GM23248 (cell line): ENCODE measurements around the gene SNRPB. TPM values are rescaled to one million over a fixed set of nuclear protein-coding genes. Genes with fewer than 3 reads are reported as not detected.

Source experiments
- DNase-seq: peaks from one replicate; pipeline ENCODE4 v3.0.0-alpha.2; 2015
- H2AFZ ChIP-seq: fragments of 200-600 bp; sonication (generic); 2 replicates; pipeline ENCODE4 v1.6.1; 2016; ENCODE audit warnings: antibody characterized with exemption
- H3F3A ChIP-seq: fragments of 200-600 bp; sonication (generic); 2 replicates; pipeline ENCODE4 v1.6.1; 2016; ENCODE audit warnings: mild to moderate bottlenecking, antibody characterized with exemption, mixed run types; ENCODE audit not compliant: insufficient read depth
- H3K27ac ChIP-seq: fragments of 200-600 bp; sonication (generic); 2 replicates; pipeline ENCODE4 v1.5.1; 2016; ENCODE audit warnings: mild to moderate bottlenecking
- H3K27me3 ChIP-seq: fragments of 200-600 bp; sonication (generic); replicated peaks from 2 replicates; pipeline ENCODE4 v1.6.1; 2016; ENCODE audit warnings: mild to moderate bottlenecking; ENCODE audit not compliant: insufficient read depth
- H3K36me3 ChIP-seq: fragments of 200-600 bp; sonication (generic); 2 replicates; pipeline ENCODE4 v1.6.1; 2016; ENCODE audit warnings: low read depth, mild to moderate bottlenecking
- H3K4me1 ChIP-seq: fragments of 200-600 bp; sonication (generic); 2 replicates; pipeline ENCODE4 v1.6.1; 2016; ENCODE audit warnings: mild to moderate bottlenecking; ENCODE audit not compliant: insufficient read depth
- H3K4me2 ChIP-seq: fragments of 200-600 bp; sonication (generic); one replicate; pipeline ENCODE4 v1.6.1; 2016; ENCODE audit warnings: mild to moderate bottlenecking; ENCODE audit not compliant: unreplicated experiment
- H3K4me3 ChIP-seq: fragments of 200-600 bp; sonication (generic); 2 replicates; pipeline ENCODE4 v1.5.1; 2016; ENCODE audit warnings: mild to moderate bottlenecking
- H3K79me2 ChIP-seq: fragments of 200-600 bp; sonication (generic); 2 replicates; pipeline ENCODE4 v1.6.1; 2016; ENCODE audit warnings: mild to moderate bottlenecking; ENCODE audit not compliant: insufficient read depth
- H3K9ac ChIP-seq: fragments of 200-600 bp; sonication (generic); 2 replicates; pipeline ENCODE4 v1.6.1; 2016; ENCODE audit warnings: mild to moderate bottlenecking
- H3K9me2 ChIP-seq: fragments of 200-600 bp; sonication (generic); 2 replicates; pipeline ENCODE4 v1.6.1; 2016; ENCODE audit warnings: mixed run types, mild to moderate bottlenecking, moderate library complexity; ENCODE audit not compliant: insufficient read depth
- H3K9me3 ChIP-seq: fragments of 200-600 bp; sonication (generic); one replicate; pipeline ENCODE4 v1.6.1; 2017; ENCODE audit warnings: low read depth
- H4K20me1 ChIP-seq: fragments of 200-600 bp; sonication (generic); 2 replicates; pipeline ENCODE4 v1.6.0; 2016; ENCODE audit not compliant: insufficient read depth
- EZH2 ChIP-seq: fragments of 200-600 bp; sonication (generic); IDR thresholded peaks from 2 replicates; pipeline ENCODE4 v1.6.1; 2018; ENCODE audit warnings: antibody characterized with exemption, mild to moderate bottlenecking; ENCODE audit not compliant: insufficient read depth, poor library complexity, severe bottlenecking
- EZH2phosphoT487 ChIP-seq: fragments of 200-600 bp; sonication (generic); IDR thresholded peaks from 2 replicates; pipeline ENCODE4 v1.6.1; 2018; ENCODE audit warnings: antibody characterized with exemption, moderate library complexity, mild to moderate bottlenecking, low read depth; ENCODE audit not compliant: insufficient read depth
- WGBS, 2 experiments: methylation state at CpG; one replicate each; pipeline ENCODE4 v1.1.6; 2015 to 2017; ENCODE audit warnings: low lambda C conversion rate in 2 of 2, low coverage in 1 of 2; ENCODE audit errors: missing lambda C conversion rate in 2 of 2; 5-methylcytosine and 5-hydroxymethylcytosine counted together
- in situ Hi-C: fragments of 300-500 bp; cut with MboI; formaldehyde crosslinking; loops from 2 replicates; pipeline ENCODE4 v1.15.0; 2020
- polyA plus RNA-seq: library from polyadenylated mRNA; unstranded; fragments of >200 nt; fragmentation: Nextera tagmentation; extraction: Ambion mirVana; gene quantifications from 2 replicates; pipeline ENCODE4 v1.2.1, GENCODE V29; 2016
- total RNA-seq: library from RNA; depleted of rRNA; stranded (reverse); fragments of >200 nt; shearing (Covaris generic); gene quantifications from 2 replicates; pipeline ENCODE4 v1.2.3, GENCODE V29; 2014

SNRPB gene
- total and polyA plus RNA-seq, 2 experiments from 2014 or later, result 221 to 280 TPM

DNA sequence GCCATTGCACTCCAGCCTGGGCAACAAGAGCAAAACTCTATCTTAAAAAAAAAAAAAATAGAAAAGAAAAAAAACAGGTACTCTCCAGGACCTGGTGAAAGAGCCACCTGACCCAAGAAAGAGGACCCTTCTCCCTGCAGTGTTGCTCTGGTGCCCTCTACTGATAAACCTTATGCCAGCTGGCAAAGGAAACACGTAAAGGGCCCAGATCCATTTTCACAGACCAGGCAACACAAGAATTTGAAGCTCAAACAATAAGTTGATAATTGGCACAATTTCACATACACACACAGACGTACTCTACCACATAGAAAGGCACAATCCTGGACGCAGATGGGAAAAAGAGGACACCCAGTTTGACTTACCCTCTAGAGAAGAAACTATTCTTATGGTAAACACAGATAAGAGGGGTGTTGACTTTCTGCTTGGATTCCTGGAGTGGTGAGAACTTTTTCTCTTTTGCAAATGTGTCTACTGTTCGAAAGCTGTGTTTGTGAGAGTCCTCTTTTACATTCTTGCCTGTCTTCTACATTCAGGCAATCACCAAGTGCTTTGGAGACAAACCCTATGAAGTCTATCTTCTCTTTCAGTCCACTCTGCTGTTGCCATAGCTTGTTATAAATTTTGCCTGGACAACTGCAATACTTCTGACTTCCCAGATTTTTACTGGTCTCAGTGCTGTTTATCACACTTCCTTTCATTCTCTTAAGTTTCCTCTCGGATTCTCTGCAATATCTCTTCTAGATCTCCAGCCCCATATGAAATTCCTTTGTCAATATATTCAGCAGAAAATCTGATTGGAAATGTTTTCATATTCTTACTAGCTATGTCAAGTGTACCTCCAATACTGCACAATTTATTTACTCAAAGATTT, 6.4 kb upstream of the SNRPB start:
- Histone ChIP-seq H3K27ac (no peak overlapping the region), H3K9ac (no peak overlapping the region), H3F3A (peaks cover 26% of the 10 kb centered on the region), H3K4me1 (peaks cover 16% of the 10 kb centered on the region), H3K9me3 (no peaks in the 10 kb centered on the region), H3K9me2 (no peaks in the 10 kb centered on the region), H3K4me2 (no peak overlapping the region), H2AFZ (no peak overlapping the region), H4K20me1 (no peaks in the 10 kb centered on the region), H3K4me3 (no peak overlapping the region), H3K27me3 (no peaks in the 10 kb centered on the region), H3K79me2 (no peaks in the 10 kb centered on the region), H3K36me3 (peaks cover 3% of the 10 kb centered on the region; the same call in 1 of the 2 replicates)
- no peak for DNase-seq
- 95 to 96% methylated on average over 5 of the region's 5 CpGs for WGBS, 2 experiments
- in situ Hi-C loops, result no loop called here
- no peak for TF ChIP-seq EZH2phosphoT487
- no peak for TF ChIP-seq EZH2

GRCh38 chr20:2475850-2476741, 5.5 kb upstream of the SNRPB start:
- Histone ChIP-seq H3K4me2 (no peak overlapping the region), H3K4me3 (no peak overlapping the region), H3K4me1 (peaks cover 19% of the 10 kb centered on the region), H3K27ac (no peak overlapping the region), H3K9ac (no peak overlapping the region), H2AFZ (no peak overlapping the region), H4K20me1 (no peaks in the 10 kb centered on the region), H3F3A (peaks cover 32% of the 10 kb centered on the region), H3K9me3 (no peaks in the 10 kb centered on the region), H3K79me2 (no peaks in the 10 kb centered on the region), H3K9me2 (no peaks in the 10 kb centered on the region), H3K27me3 (no peaks in the 10 kb centered on the region), H3K36me3 (peaks cover 3% of the 10 kb centered on the region; the same call in 1 of the 2 replicates)
- DNase-seq, result no peak
- in situ Hi-C loops, result no loop called here
- TF ChIP-seq EZH2 (no peak), EZH2phosphoT487 (no peak)
- WGBS, 2 experiments, result 98 to 100% methylated on average over 9 of the region's 9 CpGs

DNA sequence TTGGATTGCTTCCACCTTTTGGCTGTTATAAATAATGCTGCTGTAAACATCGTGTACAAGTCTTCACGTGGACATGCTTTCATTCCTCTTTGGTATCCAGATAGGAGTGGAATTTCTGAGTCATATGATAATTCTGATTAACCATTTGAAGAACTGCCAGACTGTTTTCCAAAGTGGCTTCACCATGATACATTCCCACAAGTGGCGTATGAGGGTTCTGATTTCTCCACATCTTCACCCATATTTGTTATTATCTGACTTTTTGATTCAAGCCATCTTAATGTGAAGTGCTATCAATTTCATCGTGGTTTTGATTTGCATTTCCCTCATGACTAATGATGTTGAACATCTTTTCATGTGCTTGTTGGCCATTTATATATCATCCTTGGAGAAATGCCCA, 2.9 kb upstream of the SNRPB start:
- Histone ChIP-seq H3K4me2 (peak overlapping the region; percentile 19), H3K4me3 (no peak overlapping the region), H3K9me3 (no peaks in the 10 kb centered on the region), H3K27ac (peak overlapping the region; percentile 55), H3K9ac (no peak overlapping the region), H3K27me3 (no peaks in the 10 kb centered on the region), H3K4me1 (peaks cover 26% of the 10 kb centered on the region), H3F3A (peaks cover 46% of the 10 kb centered on the region), H3K79me2 (peaks cover 21% of the 10 kb centered on the region), H2AFZ (no peak overlapping the region; the same call in 1 of the 2 replicates), H3K36me3 (no peaks in the 10 kb centered on the region), H4K20me1 (peaks cover 3% of the 10 kb centered on the region; the same call in 1 of the 2 replicates), H3K9me2 (no peaks in the 10 kb centered on the region)
- TF ChIP-seq EZH2phosphoT487, result no peak
- TF ChIP-seq EZH2, result no peak
- in situ Hi-C loops, result no loop called here
- 10 to 12% methylated on average over 4 of the region's 4 CpGs for WGBS, 2 experiments
- peak; percentile 87 for DNase-seq

- 0 to 1% methylated on average over 19 of the region's 19 CpGs for WGBS, 2 experiments
- H3K4me2 ChIP-seq, result peak overlapping the region; percentile 80
Measured at GRCh38 chr20:2469991-2470422, 582 bp downstream of the SNRPB start.

More at GRCh38 chr20:2469991-2470422, 582 bp downstream of the SNRPB start:
- no peaks in the 10 kb centered on the region for H3K9me2 ChIP-seq
- peaks cover 30% of the 10 kb centered on the region for H3K36me3 ChIP-seq
- peak overlapping the region; percentile 87 for H3K27ac ChIP-seq
- in situ Hi-C loops, result loop anchor here (10.0 kb wide), 1 partner anchor 265 kb away; no protein-coding TSS in a partner anchor
- peaks cover 22% of the 10 kb centered on the region; the same call in 1 of the 2 replicates for H4K20me1 ChIP-seq
- peaks cover 56% of the 10 kb centered on the region for H3K79me2 ChIP-seq
- H2AFZ ChIP-seq, result peak overlapping the region; percentile 70
- TF ChIP-seq EZH2phosphoT487 (no peak), EZH2 (no peak)
- peak overlapping the region; percentile 97 for H3K9ac ChIP-seq
- peak; percentile 76 for DNase-seq
- peak overlapping the region; percentile 89 for H3K4me3 ChIP-seq
- H3F3A ChIP-seq, result peaks cover 62% of the 10 kb centered on the region
- no peaks in the 10 kb centered on the region for H3K9me3 ChIP-seq
- H3K27me3 ChIP-seq, result no peaks in the 10 kb centered on the region
- H3K4me1 ChIP-seq, result peaks cover 33% of the 10 kb centered on the region
